ENCODE results near the gene RALGDS. TPM values are rescaled to one million over a fixed set of nuclear protein-coding genes. Genes with fewer than 3 reads are reported as not detected.

The RALGDS gene
- total and polyA plus RNA-seq, 9 of the 15 experiments (the other 6 are each of a cell fraction or from before 2014, with no cell fraction given), result 0.75 to 43.3 (median 27.1) TPM

GRCh38 chr9:133160742-133161546 lies 39.9 kb upstream of the RALGDS start (continued):
- TF ChIP-seq ZNF644 (tag; IDR thresholded peaks at IDR 0.05; ENCODE audit: low read depth), result 0 out of 2 replicates have a peak, but pooled peaks have one; percentile 30
- TF ChIP-seq NFIC (IDR thresholded peaks at IDR 0.05), result no peak
- TF ChIP-seq PCBP2 (IDR thresholded peaks at IDR 0.05; ENCODE audit: low read depth, low read length, poor library complexity, severe bottlenecking), result no peak
- TF ChIP-seq MTA3 (IDR thresholded peaks at IDR 0.05; ENCODE audit: borderline replicate concordance), result 0 out of 2 replicates have a peak, but pooled peaks have one; percentile 42
- no peak for TF ChIP-seq NR2C2 (CRISPR knock-in tag; IDR thresholded peaks at IDR 0.05)
- TF ChIP-seq NR2C2 (tag; IDR thresholded peaks at IDR 0.05), result peak; percentile 53; the same call in 1 of the 2 replicates
- TF ChIP-seq ZNF384 (IDR thresholded peaks at IDR 0.05; ENCODE audit: low read depth, low read length), result peak; percentile 79
- TF ChIP-seq MAX (CRISPR knock-in tag; IDR thresholded peaks at IDR 0.05), result peak; percentile 63

DNA sequence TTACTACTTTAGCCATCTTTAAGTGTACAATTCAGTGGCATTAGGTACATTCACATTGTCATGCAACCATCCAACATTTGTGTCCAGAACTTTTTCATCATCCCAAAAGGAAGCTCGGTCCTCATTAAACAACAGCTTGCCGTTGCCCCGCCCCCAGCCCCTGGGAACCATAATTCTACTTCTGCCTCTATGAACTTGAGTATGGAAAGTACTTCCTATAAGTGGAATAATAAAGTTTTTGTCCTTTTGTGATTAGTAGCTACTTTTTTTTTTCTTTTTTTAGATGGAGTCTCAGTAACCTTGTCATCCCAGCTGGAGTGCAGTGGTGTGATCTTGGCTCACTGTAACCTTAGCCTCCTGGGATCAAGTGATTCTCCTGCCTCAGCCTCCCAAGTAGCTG lies 37.7 kb upstream of the RALGDS start:
- FAIRE-seq (no peak), ATAC-seq (no peak), DNase-seq (ENCODE audit: extremely low read depth in 1 of 4, low spot score in 3 of 4) (no peak)
- Histone ChIP-seq H3K9me1 (ENCODE audit: control insufficient read depth, insufficient read depth, low read length) (no peaks in the 10 kb centered on the region), H3K79me2 (ENCODE audit: control insufficient read depth, insufficient read depth, low read length) (peaks cover 18% of the 10 kb centered on the region), H3K4me1 (replicated peaks in 1 of 2; ENCODE audit: control insufficient read depth in 2 of 2, insufficient read depth in 2 of 2, low read length in 2 of 2) (peaks cover 32 to 53% of the 10 kb centered on the region in 2 experiments; a peak in 4 of 5 replicates), H3K27me3 (ENCODE audit: control insufficient read depth in 2 of 2, insufficient read depth in 2 of 2, low read length in 2 of 2) (no peaks in the 10 kb centered on the region), H3K4me3 (no peak overlapping the region), H3K36me3 (ENCODE audit: control insufficient read depth, insufficient read depth, low read length) (peaks cover 48% of the 10 kb centered on the region), H2AFZ (ENCODE audit: low read depth, low read length) (no peak overlapping the region), H3K27ac (ENCODE audit: extremely low read depth, low read depth, low read length) (no peak overlapping the region), H4K20me1 (replicated peaks; ENCODE audit: control insufficient read depth, insufficient read depth, low read length) (0 out of 2 replicates have a peak, but pooled peaks cover 1% of the 10 kb centered on the region), H3K4me2 (ENCODE audit: insufficient read depth, low read length) (no peak overlapping the region), H3K9ac (ENCODE audit: insufficient read depth in 1 of 2, low read depth in 2 of 2, low read length in 2 of 2) (no peak overlapping the region), H3K9me3 (replicated peaks; ENCODE audit: control insufficient read depth, insufficient read depth, low read depth, low read length) (no peaks in the 10 kb centered on the region)
- no TSS peak for BruUV-seq (replicated peaks)
- in situ Hi-C loops (cut with MboI), result no loop called here
- TF ChIP-seq, protein P1, sequence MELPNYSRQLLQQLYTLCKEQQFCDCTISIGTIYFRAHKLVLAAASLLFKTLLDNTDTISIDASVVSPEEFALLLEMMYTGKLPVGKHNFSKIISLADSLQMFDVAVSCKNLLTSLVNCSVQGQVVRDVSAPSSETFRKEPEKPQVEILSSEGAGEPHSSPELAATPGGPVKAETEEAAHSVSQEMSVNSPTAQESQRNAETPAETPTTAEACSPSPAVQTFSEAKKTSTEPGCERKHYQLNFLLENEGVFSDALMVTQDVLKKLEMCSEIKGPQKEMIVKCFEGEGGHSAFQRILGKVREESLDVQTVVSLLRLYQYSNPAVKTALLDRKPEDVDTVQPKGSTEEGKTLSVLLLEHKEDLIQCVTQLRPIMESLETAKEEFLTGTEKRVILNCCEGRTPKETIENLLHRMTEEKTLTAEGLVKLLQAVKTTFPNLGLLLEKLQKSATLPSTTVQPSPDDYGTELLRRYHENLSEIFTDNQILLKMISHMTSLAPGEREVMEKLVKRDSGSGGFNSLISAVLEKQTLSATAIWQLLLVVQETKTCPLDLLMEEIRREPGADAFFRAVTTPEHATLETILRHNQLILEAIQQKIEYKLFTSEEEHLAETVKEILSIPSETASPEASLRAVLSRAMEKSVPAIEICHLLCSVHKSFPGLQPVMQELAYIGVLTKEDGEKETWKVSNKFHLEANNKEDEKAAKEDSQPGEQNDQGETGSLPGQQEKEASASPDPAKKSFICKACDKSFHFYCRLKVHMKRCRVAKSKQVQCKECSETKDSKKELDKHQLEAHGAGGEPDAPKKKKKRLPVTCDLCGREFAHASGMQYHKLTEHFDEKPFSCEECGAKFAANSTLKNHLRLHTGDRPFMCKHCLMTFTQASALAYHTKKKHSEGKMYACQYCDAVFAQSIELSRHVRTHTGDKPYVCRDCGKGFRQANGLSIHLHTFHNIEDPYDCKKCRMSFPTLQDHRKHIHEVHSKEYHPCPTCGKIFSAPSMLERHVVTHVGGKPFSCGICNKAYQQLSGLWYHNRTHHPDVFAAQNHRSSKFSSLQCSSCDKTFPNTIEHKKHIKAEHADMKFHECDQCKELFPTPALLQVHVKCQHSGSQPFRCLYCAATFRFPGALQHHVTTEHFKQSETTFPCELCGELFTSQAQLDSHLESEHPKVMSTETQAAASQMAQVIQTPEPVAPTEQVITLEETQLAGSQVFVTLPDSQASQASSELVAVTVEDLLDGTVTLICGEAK (IDR thresholded peaks at IDR 0.05), result peak; percentile 84
- TF ChIP-seq, protein P1 (CRISPR knock-in tag; IDR thresholded peaks at IDR 0.05), result peak; percentile 88
- TF ChIP-seq GTF2F1 (IDR thresholded peaks at IDR 0.05; ENCODE audit: low read depth, low read length), result no peak
- CTCF ChIA-PET (ENCODE audit: low intra/inter-chr PET ratio), result no interaction called here
- POLR2A ChIA-PET, result interaction anchor here (0.6 kb wide), 3 partner anchors 13 to 326 kb away, joined by 3 read pairs; no protein-coding TSS in a partner anchor
- intact Hi-C loops (cut with micrococcal nuclease), result no loop called here
- WGBS (ENCODE audit: insufficient coverage, low coverage, missing lambda C conversion rate), result 88% methylated on average over 3 of the region's 3 CpGs
